Hematopoietic multipotent progenitor cell treated with erythropoietin and hydrocortisone succinate and interleukin-3 and kit ligand, for 8 days (in vitro differentiated cells): ENCODE measurements around the gene SMARCC2.
"Not testable (repeated sequence)": the region's sequence is repeated elsewhere in the genome, so short reads cannot be mapped to it uniquely, and the experiment has no call there.

Experiments
- DNase-seq: peaks from one replicate; pipeline ENCODE4 v3.0.0-alpha.2; 2015

The SMARCC2 gene

DNA sequence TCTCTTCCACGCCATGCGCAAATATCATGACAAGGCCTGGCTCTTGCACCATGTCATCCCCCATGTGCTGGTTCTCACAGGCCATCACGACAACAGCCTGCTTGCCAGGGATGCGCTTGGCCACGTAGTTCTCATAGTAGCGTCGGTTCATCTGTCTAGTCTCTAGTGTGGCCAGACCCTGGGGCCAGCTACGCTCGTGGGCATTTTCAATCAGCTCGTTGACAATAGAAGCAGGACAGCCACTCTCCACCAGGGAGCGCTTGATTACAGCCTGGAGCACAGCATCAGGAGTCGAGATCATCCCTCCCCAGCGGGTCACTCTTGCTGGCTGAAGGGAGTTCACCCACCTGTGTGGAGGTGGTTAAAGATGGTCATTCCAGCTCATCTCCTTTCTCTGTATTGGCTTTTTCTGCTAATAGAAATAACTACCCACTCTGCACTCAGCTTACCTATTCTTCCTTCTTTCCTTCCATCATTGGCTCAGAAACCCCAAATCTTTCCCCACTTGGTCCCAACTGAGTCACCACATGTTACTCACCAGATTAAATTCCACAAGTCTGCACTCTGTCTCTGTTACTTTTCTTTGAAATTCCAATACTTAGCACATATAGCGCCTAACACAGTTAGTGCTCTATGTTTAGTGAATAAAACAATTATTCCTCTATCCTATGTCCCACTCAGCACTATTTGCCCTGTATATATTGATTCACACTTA is 17.3 kb upstream of the SMARCC2 start:
- peak; percentile 64 for DNase-seq

DNA sequence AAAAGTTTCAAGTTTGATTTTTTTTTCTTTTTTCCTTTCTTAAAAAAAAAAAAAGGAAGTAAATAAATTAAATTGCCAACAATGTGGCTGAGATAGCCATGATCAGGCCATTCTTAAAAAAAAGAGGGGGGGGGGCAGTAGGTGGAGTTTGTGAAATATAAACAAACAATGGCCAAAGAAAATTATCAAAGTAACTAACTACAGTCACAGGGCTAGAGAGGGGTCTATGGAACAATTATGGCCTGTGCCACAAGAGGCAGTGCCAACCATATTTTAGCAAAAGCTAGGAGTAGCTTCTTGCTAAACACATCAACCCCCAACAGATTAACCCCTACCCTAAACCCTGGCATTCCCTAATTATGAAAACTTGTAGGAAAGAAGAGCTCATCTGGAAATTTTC is 16.2 kb upstream of the SMARCC2 start:
- DNase-seq = peak; percentile 45

DNA sequence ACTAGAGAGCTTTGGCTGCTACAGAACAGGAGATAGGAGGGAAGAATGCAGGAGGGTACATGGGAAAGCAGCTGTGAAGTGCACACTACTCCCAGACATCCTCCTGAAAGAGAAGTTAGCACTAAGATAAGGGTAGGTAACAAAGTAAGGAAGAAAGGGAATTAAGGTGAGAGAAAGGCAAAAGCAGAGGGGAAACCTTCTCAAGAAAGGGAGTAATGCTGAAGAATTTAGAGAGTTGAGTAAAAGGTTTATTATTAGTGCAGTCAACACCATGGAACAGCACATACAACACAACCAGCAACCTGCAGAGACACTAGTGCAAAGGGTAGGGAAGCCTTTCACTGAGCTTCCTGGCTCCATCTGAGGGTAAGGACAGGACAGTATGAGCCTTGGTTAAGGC is 15.0 kb upstream of the SMARCC2 start:
- no peak for DNase-seq

DNA sequence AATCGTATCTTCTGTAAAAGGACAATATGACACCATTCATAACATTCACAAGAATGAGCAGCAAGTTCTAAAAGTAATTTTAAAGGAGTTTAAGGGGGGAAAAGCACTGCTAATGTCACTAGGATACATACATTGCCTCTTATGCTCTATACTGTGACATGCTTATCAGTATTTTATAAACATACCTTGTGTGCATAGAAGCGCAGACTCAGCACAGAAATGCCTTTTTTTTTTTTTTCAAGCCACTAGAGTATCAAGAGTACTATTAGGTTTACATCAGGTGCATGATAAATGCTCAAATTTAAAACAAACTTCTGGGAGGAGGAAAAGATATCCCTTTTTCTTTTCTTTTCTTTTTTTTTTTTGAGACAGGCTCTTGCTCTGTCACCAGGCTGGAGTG is 13.6 kb upstream of the SMARCC2 start:
- no peak for DNase-seq

DNA sequence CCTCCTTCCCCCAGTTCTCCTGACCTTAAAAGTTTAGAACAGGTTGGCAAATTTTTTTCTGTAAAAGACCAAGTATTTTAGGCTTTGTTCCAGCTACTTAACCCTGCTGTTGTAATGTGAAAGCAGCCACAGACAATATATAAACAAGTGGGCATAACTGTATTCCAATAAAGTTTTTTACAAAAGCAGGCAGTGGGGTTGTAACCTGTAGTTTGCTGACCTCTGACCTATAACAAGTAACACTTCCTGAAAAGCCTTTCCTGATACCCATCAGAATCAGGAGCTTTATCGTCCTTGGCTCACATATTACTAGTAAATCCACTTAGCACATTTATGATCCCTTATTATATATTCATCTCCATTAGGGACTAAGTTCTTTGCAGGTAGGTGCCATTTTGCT is 13.1 kb upstream of the SMARCC2 start:
- no peak for DNase-seq

DNA sequence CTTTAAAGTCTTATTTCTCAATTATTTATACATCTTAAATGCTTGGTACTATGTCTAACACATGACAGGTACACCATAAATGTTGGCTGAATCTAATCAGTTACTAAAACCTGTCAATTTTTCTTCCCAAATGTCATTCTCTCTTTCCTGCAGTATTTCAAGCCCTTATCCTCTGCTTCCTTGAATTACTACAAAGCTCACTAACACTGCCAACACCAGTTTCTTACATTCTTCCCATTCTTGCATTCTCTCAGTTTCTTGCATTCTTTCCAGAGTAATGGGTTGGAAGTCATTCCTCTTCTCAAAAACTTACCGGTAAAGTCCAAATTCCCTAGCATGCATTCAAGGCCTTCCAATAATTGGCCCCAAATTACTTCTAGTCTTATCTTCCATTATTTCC is 9.6 kb upstream of the SMARCC2 start:
- DNase-seq = no peak

DNA sequence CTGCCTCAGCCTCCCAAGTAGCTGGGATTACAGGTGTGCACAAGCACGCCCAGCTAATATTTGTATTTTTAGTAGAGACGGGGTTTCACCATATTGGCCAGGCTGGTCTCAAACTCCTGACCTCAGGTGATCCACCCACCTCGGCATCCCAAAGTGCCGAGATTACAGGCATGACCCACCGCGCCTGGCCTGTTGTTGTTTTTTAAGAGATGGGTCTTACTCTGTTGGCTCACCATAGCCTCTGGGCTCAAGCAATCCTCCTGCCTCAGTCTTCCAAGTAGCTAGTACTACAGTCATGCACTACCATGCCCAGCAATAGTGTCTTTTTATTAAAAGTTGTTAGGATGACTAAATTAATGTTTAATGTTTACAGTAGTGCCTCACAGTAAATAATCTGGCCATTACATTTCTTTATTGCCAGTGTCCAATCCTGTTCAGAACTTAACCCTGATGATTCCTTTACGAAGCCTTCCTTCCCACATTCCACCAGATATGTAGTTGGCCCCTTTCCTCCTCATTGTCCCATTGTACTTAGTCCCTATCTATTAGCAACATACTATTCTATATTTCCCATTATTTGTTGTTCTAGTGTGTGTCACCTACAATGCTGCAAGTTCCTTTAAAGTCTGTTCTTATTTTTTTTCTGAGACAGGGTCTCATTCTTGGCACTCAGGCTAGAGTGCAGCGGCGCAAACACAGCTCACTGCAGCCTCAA is 8.8 kb upstream of the SMARCC2 start:
- no peak for DNase-seq

DNA sequence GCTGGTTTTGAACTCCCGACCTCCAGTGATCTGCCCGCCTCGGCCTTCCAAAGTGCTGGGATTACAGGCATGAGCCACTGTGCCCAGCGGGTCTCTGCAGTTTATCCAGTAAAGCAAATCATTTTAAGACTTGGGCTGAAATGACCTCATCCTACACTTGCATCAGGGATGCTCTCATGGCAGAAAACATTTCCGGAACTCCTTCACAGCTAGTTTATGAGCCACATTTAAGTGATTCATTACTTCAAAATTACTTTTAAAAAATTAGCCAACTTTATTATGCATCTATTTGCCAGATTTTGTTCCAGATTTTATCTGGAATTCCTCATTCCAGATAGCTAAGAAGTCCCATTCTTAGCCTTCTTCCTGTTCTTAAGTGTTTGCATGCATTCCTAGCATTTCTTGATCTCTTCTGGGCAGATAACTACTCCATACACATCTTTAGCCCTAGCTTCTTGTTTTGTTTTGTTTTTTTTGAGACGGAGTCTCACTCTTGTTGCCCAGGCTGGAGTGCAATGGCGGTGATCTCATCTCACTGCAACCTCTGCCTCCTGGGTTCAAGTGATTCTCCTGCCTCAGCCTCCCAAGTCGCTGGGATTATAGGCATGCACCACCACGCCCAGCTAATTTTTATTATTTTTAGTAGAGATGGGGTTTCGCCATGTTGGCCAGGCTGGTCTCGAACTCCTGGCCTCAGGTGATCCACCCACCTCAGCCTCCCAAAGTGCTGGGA is 7.7 kb upstream of the SMARCC2 start:
- DNase-seq = not testable (repeated sequence)

DNA sequence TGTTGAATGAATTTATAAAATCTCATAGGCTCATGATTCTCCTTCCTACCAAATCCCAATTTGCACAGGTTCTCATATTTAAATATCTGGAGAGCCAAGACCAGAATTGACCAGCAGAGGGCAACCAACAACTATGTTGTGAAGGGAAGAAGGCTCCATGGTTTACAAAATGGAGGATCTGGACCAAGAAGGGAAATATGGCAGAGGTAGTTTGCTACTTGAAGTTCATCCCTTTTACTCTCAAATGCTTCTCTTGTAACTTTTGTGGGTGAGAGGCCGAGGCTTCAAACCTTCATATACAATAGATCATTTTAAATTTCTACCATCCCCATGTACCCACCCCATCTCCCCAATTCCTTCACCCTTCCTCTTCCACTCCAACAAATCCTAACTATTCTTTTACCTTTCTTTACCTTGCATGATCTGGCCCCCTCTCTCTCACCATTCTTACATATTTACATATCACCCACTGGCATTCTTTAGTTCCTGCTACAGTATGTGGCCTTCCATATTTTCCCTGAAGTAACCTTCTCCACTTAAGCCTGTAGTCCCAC is 3.8 kb upstream of the SMARCC2 start:
- peak; percentile 94 for DNase-seq

DNA sequence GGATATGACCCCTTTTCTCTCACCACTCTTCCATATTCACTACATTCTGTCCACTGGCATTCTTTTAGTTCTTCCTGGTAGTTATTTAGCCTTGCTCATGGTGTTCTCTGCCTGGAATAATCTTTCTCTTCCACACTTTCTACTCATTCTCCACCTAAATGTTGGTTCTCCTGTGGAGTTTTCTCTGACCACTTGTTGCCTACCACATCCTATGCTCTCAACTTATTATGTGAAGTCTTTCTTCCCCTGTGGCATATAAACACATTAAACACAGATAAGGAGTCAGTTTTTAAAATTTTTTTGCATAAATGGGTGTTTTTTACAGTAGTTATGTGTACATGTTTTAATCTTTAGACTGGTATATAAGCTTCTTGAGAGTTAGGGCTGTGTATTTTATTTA is 3.3 kb upstream of the SMARCC2 start:
- no peak for DNase-seq

DNA sequence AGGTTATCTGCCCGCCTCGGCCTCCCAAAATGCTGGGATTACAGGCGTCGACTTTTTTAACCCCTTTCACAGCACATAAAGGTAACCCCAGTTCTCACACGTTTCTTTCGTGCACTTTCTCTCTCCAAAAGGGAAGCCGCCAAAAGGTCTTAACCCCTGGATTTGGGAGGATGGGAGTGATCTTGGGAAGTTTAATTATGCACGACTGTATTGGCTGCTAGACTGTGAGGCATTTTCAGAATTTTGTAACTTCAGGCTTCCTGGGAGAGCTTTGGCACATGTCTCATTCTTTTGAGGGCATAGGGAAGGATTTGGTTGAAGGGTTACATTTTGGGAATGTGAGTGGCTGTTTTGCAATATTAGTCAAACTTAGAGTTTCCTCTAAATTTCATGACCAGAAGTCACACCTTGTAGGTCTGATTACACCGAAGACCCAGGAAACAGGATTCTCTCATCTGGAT is 1.4 kb upstream of the SMARCC2 start:
- no peak for DNase-seq

DNA sequence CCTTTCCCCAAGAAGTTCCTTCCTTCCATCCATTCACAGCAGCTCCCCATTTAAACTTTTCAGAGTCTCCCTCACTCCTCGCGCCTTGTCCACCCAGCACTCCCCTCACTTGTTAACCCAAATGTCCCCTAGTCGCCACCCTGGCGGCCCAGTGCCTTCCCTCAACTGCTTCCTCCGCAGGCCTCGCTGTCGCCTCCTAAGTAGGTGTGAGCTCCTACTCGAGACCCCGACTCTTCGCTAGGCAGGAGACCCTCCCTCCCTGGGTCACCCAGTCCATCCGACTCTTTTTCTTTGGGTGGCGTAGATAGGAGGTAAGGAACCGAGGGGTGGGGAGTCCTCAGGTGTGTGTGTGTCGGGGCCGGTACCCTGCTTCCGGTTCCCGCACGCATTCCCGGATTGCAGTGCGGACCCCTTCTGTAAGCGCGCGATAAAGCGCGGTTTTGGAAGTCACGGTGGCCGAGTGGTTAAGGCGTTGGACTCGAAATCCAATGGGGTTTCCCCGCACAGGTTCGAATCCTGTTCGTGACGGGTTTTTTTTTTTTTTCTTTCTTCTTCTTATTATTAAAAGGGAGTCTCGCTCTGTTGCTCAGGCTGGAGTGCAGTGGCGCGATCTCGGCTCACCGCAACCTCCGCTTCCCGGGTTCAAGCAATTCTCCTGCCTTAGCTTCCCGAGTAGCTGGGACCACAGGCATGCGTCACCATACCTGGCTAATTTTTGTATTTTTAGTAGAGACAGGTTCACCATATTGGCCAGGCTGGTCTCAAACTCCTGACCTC is 823 bp upstream of the SMARCC2 start:
- DNase-seq = peak; percentile 93

DNA sequence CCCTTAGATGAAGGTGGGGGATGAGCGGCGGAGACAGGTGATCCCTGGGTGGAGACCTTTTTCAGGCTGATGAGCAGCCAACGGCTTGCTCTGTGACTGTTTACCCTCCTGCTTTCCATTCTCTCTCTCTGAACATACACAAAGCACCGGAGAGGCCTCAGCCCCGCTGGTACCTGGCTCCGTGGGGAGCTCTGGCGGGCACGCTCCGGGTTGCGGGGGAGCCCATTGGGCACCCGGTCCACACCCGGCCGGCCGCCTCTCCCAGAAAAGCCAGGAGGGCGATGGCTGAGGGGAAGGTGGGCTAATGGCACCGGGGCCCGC is 545 bp downstream of the SMARCC2 start:
- no peak for DNase-seq

DNA sequence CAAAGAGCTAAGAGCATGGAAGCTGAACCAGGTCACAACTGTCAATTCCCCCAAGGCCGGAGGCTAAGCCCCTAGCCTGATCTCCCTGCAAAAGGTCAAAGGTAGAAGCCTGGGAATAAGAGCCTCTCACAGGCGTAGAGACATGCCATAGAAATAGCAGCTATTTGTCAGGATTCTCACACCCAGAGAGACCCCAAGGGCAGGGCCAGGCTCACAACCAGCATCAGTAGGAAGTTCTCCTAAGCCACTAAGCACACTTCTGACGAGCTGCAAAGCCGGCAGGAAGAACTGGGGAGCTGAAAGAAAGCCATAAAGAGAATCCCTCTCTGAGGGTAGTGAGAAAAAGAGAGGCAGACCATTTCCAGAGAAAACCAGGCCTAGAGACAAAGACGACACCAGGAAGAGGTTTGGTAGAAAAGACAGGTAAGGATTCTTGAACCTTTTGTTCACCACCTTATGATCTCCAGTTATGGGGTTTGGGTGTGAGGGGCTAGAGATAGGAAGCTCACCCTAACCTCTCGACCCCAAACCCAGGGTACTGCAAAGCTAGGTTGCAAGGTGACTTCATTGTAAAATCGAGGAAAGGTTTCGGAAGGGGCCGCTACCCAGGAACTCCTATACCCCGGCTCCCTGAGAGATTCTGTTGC is 1.0 kb downstream of the SMARCC2 start:
- DNase-seq = no peak

DNA sequence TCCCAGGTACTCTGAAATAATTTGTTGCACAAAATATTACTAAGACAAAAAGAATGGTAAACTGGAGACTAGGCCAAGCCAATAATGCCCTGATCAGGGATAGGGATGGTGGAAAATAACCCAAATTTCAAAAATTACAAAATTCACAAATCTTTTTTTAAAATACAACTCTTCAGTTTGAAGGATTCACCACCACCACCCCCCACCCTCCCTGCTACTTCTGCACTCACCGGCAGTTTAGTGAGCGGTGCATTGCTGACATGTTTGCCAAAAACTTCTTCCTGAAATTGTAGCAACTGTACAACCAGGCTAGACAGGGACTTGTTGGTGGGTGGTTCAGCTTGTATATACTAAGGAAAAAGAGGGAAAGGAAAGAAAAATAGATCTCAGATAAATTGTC is 2.3 kb downstream of the SMARCC2 start:
- no peak for DNase-seq

DNA sequence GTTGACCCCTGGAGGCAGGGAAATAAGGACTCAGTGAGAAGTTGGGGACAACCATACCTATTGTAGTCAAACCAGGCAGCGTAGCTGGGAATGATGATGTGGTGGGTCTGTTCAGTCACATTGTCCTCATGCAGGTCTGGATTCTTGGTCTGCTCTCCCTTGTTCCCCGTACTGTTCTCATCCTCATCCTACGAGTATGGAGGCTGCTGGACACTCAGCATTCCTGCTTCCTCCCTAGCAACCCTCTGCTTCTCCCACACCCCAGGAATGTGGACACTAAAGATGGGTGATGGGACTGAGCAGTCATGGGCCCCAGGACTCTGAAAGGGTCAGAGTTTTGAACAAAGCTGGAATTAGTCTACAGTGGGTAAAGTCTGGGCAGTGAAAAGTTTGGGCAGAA is 10.9 kb downstream of the SMARCC2 start:
- no peak for DNase-seq

DNA sequence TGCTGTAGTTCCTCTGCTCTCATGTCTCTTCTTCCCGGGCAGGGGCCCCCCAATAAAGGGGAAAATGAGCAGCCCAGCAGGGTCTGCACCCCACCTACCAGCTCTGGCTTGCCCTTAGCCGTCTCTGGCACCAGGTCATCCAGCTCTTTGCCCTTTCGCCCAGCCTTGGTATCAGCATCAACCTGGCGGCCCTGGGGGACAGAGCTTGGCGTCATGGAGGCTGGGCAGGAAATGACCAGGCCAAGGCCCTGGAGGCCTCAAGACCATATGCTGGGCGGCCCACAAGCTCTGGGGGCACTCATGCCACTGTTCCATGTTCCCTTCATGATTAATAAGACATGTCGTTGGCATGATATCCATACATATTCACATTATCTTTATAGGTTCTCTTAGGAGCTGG is 16.4 kb downstream of the SMARCC2 start:
- no peak for DNase-seq

DNA sequence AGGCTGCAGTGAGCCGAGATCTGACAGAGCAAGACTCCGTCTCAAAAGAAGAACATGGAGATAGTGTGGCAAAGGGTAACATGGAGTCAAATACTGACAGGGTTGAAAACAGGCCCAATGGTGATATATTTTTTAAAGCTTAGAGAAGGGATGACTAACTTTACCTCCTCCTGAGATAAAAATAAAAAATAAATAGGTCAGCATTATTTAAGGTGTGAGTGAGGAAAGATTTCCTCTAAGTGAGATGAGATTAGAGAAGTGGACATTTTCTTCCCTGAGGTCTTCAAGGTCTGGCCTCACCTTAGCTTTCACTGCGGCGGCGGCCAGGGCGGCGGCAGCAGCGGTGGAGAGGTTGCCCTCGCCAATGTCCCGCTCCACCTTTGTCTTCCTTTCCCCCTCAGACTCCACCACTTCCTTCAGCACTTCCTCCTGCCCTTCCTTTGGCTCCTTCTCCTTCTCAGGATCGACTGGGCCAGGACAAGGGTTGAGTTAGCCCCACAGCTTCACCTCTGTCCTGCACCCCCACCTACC is 20.0 kb downstream of the SMARCC2 start:
- no peak for DNase-seq

DNA sequence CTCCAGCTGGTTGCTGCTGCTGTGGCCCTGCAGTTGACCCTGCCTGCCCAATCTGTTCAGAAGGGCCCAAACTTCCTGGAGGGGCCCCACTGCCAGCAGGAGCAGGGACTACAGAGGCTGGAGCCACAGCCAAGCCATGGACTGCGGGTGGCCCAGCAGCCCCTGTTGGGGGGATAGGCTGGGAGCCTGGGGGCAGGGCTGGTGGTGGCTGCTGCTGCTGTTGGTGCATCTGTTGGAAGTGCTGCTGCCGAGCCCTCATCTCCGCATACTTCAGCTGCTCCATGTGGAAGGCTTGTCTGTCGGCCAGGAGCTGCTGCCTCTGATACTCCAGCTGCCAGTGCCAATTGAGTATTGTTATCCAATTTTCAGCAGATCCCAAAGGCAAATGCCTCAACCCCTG is 23.9 kb downstream of the SMARCC2 start:
- DNase-seq = no peak

DNA sequence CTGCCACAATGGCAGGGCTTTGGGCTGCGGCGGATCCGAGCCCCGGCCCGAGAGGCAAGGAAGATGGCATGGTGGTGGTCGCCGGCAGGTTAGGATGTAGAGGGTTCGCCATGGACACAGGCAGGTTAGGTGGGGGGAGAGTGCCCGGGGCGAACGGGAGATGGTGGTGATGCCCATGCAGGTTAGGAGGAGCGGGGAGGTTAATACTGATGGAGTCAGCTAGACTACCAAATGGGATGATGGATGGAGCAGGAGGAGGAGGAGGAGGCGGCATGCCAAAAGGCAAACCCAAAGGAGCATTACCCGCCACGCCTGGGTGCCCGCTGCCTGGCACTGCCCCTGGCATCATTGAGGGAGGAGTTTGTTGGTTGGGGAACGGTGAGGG is 24.9 kb downstream of the SMARCC2 start:
- no peak for DNase-seq

DNA sequence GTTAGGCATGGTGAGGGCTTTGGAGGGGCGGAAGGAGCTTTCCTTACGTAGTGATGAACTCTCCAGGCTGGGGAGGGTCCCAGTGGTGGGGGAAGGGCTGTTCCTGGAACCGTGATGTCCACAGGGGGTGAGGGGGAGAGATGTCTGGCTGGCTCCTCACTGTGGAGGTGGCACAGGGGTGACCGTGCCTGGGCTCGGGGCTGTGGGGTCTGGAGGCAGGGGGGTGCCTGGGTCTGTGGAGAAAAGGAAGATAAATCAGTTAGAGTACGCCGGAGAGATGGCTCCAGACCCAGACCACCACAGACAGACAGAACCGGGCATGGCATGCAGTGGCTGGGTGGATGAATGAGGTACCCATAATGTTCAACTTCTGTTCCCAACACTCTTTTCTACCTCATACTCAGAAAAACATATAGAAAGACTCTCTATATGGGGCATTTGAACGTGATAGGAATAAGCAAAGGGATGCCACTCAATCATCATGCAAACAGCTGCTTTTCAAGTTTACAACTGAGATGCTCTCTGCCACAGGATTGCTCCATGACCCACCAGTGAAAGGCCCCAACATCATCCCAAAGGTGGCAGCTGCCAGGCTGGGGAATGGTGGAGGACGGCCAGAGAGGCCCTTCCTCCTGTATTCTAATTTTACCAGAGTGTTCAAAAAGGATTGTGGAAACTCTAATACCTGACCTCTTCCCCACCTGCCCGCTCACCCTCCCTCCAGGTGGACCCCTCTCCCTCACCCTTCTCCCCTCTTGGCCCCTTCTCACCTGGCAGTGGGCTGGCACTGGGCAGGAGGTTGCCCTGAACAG is 25.5 kb downstream of the SMARCC2 start:
- DNase-seq = no peak
